Measurements from ENCODE around the gene PLVAP. TPM values are rescaled to one million over a fixed set of nuclear protein-coding genes. Genes with fewer than 3 reads are reported as not detected.
A peak's percentile ranks its signal among the peaks of the same experiment; 100 is the strongest.

The PLVAP gene
- total RNA-seq, 1 donor from 2014 or later = 0.08 TPM

GRCh38 chr19:17302391-17303166, 74.6 kb downstream of the PLVAP start:
- H3K9me3 Mint-ChIP-seq = no peaks in the 10 kb centered on the region
- peaks cover 29% of the 10 kb centered on the region for H3K4me1 Mint-ChIP-seq (ENCODE audit: low read depth)
- H3K4me3 Mint-ChIP-seq = peak overlapping the region; percentile 66
- H3K36me3 Mint-ChIP-seq (ENCODE audit: low read depth) = peaks cover 1% of the 10 kb centered on the region
- H3K27ac Mint-ChIP-seq = no peak overlapping the region
- DNase-seq (ENCODE audit: low spot score) = no peak
- no peaks in the 10 kb centered on the region for H3K27me3 Mint-ChIP-seq (ENCODE audit: insufficient read depth)
- intact Hi-C loops (cut with micrococcal nuclease) = loop anchor here (1.0 to 10.0 kb wide), 2 partner anchors 20 to 252 kb away; partner anchors contain the start of gene COLGALT1

Other genes with a start within 250 kb of the PLVAP start
- gene USE1, start 162.0 kb downstream of the PLVAP start, total RNA-seq = 34.6 and 36.0 TPM in 2 replicates
- gene OCEL1, start 151.1 kb downstream of the PLVAP start, total RNA-seq = 17.0 and 19.6 TPM in 2 replicates
- 14.3 and 14.4 TPM in 2 replicates for gene NR2F6, start 131.4 kb downstream of the PLVAP start, total RNA-seq
- gene USHBP1, start 112.6 kb downstream of the PLVAP start, total RNA-seq = 0.10 and 0.26 TPM in 2 replicates
- gene BABAM1, start 109.9 kb downstream of the PLVAP start, total RNA-seq = 114 and 120 TPM in 2 replicates
- gene ANKLE1, start 95.4 kb downstream of the PLVAP start, total RNA-seq = 13.4 and 13.8 TPM in 2 replicates
- gene ABHD8, start 73.9 kb downstream of the PLVAP start, total RNA-seq = 8.8 and 9.0 TPM in 2 replicates
- 108 and 118 TPM in 2 replicates for gene MRPL34, start 71.5 kb downstream of the PLVAP start, total RNA-seq
- 45.3 and 50.2 TPM in 2 replicates for gene DDA1, start 67.8 kb downstream of the PLVAP start, total RNA-seq
- 6.6 and 7.4 TPM in 2 replicates for gene ANO8, start 42.5 kb downstream of the PLVAP start, total RNA-seq
- gene GTPBP3, start 39.8 kb downstream of the PLVAP start, total RNA-seq = 64.2 and 72.0 TPM in 2 replicates
- gene CCDC194, start 16.9 kb upstream of the PLVAP start, total RNA-seq = 1.9 and 2.6 TPM in 2 replicates
- 146 and 148 TPM in 2 replicates for gene BST2, start 28.3 kb upstream of the PLVAP start, total RNA-seq
- 40.8 and 42.7 TPM in 2 replicates for gene MVB12A, start 42.7 kb upstream of the PLVAP start, total RNA-seq
- not detected in 2 replicates for gene TMEM221, start 71.3 kb upstream of the PLVAP start, total RNA-seq
- not detected in 2 replicates for gene NXNL1, start 83.6 kb upstream of the PLVAP start, total RNA-seq
- gene SLC27A1, start 93.2 kb upstream of the PLVAP start, total RNA-seq = 1.7 and 2.0 TPM in 2 replicates
- gene PGLS, start 134.3 kb upstream of the PLVAP start, total RNA-seq = 58.9 and 61.3 TPM in 2 replicates
- 115 and 117 TPM in 2 replicates for gene COLGALT1, start 178.3 kb upstream of the PLVAP start, total RNA-seq